ENCODE measurements around the gene ZBTB17.
A peak's percentile ranks its signal among the peaks of the same experiment; 100 is the strongest.
"Not testable (repeated sequence)": the region's sequence is repeated elsewhere in the genome, so short reads cannot be mapped to it uniquely, and the experiment has no call there.

ZBTB17 gene

GRCh38 chr1:15934211-15935055 lies 41.5 kb downstream of the ZBTB17 start:
- DNase-seq: no peak

- DNase-seq: no peak
These were observed 42.2 kb downstream of the ZBTB17 start for GRCh38 chr1:15933684-15934083.

DNA sequence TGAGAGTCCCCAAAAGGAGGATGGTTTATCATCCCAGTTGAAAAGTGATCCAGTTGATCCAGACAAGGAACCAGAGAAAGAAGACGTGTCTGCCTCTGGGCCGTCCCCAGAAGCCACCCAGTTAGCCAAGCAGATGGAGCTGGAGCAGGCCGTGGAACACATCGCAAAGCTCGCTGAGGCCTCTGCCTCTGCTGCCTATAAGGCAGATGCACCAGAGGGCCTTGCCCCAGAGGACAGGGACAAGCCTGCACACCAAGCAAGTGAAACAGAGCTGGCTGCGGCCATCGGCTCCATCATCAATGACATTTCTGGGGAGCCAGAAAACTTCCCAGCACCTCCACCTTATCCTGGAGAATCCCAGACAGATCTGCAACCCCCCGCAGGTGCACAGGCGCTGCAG lies 43.3 kb downstream of the ZBTB17 start:
- no peak for DNase-seq

DNA sequence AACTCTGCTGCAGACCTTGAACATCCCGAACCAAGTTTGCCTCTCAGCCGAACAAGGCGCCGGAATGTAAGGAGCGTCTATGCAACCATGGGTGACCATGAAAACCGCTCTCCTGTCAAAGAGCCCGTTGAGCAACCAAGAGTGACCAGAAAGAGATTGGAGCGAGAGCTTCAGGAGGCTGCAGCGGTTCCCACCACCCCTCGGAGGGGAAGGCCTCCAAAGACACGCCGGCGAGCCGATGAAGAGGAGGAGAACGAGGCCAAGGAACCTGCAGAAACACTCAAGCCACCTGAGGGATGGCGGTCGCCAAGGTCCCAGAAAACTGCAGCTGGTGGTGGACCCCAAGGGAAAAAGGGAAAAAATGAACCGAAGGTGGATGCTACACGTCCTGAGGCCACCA lies 44.0 kb downstream of the ZBTB17 start:
- no peak for DNase-seq

GRCh38 chr1:15931401-15931800 lies 44.5 kb downstream of the ZBTB17 start:
- DNase-seq: no peak

DNA sequence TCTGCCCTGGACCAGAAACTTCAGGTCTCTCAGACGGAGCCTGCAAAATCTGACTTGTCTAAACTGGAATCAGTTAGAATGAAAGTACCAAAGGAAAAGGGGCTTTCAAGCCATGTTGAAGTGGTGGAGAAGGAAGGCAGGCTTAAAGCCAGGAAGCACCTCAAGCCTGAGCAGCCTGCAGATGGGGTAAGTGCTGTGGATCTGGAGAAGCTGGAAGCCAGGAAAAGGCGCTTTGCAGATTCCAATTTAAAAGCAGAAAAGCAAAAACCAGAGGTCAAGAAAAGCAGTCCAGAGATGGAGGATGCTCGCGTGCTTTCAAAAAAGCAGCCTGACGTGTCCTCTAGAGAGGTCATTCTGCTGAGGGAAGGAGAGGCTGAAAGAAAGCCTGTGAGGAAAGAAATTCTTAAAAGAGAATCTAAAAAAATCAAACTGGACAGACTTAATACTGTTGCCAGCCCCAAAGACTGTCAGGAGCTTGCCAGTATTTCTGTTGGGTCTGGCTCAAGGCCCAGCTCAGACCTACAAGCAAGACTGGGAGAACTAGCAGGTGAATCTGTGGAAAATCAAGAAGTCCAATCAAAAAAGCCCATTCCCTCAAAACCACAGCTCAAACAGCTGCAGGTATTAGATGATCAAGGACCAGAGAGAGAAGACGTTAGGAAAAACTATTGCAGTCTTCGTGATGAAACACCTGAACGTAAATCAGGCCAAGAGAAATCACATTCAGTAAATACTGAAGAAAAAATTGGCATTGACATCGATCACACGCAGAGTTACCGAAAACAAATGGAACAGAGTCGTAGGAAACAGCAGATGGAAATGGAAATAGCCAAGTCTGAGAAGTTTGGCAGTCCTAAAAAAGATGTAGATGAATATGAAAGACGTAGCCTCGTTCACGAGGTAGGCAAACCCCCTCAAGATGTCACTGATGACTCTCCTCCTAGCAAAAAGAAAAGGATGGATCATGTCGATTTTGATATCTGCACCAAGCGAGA lies 46.6 kb downstream of the ZBTB17 start:
- DNase-seq: peak; percentile 52 to 65

GRCh38 chr1:15926448-15926847 lies 49.5 kb downstream of the ZBTB17 start:
- DNase-seq: not testable (repeated sequence)

DNA sequence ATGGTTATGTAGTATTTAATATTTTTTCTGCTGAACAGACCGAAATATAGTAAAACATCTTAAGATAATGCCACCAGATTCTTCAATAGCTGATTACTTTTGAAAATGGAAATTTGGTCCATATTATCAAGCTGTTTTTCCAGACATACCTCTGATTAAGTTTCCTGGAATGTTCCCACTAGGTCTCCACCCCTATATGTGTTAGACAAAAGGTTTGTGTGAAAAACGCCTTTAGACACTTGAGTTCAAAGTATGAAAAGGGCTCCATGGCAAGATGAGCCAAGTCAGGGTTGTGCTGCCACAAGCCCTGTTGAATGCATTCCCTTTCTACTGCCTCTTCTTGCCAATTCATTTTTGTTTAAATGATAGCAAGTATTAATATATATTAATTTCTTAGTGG lies 52.7 kb downstream of the ZBTB17 start:
- DNase-seq: no peak

- no peak for DNase-seq
These were observed 56.8 kb downstream of the ZBTB17 start for GRCh38 chr1:15918962-15919715.

- no peak for DNase-seq
These were observed 59.0 kb downstream of the ZBTB17 start for GRCh38 chr1:15916916-15917315.

GRCh38 chr1:15916417-15916816 lies 59.5 kb downstream of the ZBTB17 start:
- DNase-seq: no peak

GRCh38 chr1:15915991-15916390 lies 59.9 kb downstream of the ZBTB17 start:
- DNase-seq: no peak

GRCh38 chr1:15913607-15914006 lies 62.3 kb downstream of the ZBTB17 start:
- DNase-seq: not testable (repeated sequence)

GRCh38 chr1:15911927-15912326 lies 64.0 kb downstream of the ZBTB17 start:
- no peak for DNase-seq

GRCh38 chr1:15911141-15911540 lies 64.8 kb downstream of the ZBTB17 start:
- DNase-seq: no peak

GRCh38 chr1:15908597-15908996 lies 67.3 kb downstream of the ZBTB17 start:
- DNase-seq: no peak

DNA sequence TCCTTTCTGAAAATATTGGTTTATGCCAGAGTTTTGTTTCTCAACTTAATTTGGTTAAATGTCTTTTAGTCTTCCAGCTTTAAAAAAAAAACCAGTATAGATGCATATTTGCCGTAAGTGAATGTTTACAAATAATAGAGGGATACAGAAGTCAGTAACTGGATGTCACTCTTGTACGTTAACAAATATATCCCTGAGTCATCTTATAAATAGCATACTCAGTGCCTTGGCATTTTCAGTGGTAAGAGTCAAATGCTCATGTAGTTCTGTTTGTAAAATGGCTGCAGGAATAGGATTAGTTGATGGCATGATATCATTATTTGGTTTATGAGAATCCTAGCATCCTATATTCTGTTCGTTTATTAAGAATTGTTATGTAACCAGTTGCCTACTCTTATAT lies 73.0 kb downstream of the ZBTB17 start:
- DNase-seq: no peak

- no peak for DNase-seq
These were observed 75.1 kb downstream of the ZBTB17 start for GRCh38 chr1:15900662-15901279.

- DNase-seq: no peak
These were observed 76.6 kb downstream of the ZBTB17 start for GRCh38 chr1:15899266-15899665.

- DNase-seq: not testable (repeated sequence)
These were observed 78.9 kb downstream of the ZBTB17 start for GRCh38 chr1:15896841-15897610.

DNA sequence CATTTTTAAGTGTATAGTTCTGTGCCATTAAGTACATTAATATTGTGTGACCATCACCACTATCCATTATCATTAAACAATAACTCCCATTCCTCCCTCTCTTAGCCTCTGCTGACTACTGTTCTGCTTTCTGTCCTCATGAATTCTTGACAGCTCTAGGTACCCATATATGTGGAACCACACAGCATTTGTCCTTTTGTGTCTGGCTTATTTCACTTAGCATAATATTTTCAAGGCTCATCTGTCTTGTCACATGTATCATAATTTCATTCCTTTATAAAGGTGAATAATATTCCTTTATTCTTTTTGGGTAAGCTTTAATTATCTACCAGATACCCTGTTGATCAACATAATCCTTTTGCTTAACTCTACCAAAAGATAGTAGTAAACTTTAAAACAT lies 80.7 kb downstream of the ZBTB17 start:
- DNase-seq: no peak
